Fibroblast of villous mesenchyme (primary cell): ENCODE data around the gene PACS2. TPM values are rescaled to one million over a fixed set of nuclear protein-coding genes. Genes with fewer than 3 reads are reported as not detected.

Experiments
- DNase-seq: peaks from one replicate; pipeline ENCODE4 v3.0.0-alpha.2; 2010; ENCODE audit warnings: low read depth
- H3K4me3 ChIP-seq: 2 replicates; pipeline ENCODE4 v1.5.1; 2011; ENCODE audit warnings: low read depth, mild to moderate bottlenecking, low read length
- CTCF ChIP-seq: IDR thresholded peaks from 2 replicates; pipeline ENCODE4 v1.5.1; 2012; ENCODE audit warnings: low read depth, mild to moderate bottlenecking, low read length; ENCODE audit not compliant: insufficient read depth
- total RNA-seq: library from RNA; depleted of rRNA; stranded (reverse); fragments of >200 nt; gene quantifications from 2 replicates; pipeline ENCODE4 v1.2.3, GENCODE V29; 2012

Gene PACS2
- total RNA-seq, 1 donor = 35.0 TPM

DNA sequence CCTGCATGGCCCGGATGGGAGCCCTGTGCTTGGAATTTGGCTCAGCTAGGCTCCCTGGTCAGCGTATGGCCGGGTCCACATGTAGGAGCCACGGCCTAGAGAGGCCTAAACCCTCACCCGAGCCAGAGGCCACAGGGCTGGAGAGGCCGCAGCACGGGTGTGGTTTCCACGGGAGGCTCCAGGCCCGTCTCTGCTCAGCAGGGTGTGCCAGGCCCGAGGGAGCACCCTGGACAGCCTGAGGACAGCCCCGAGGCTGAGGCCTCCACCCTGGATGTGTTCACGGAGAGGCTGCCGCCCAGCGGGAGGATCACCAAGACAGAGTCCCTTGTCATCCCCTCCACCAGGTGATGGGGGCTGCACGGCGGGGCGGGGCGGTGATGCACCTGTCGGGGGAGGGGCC is 66.2 kb downstream of the PACS2 start:
- no peak overlapping the region for H3K4me3 ChIP-seq
- DNase-seq = no peak
- TF ChIP-seq CTCF = no peak

- DNase-seq = no peak
- no peak for TF ChIP-seq CTCF
- H3K4me3 ChIP-seq = no peak overlapping the region
Measured at GRCh38 chr14:105381446-105382342, 67.1 kb downstream of the PACS2 start.

DNA sequence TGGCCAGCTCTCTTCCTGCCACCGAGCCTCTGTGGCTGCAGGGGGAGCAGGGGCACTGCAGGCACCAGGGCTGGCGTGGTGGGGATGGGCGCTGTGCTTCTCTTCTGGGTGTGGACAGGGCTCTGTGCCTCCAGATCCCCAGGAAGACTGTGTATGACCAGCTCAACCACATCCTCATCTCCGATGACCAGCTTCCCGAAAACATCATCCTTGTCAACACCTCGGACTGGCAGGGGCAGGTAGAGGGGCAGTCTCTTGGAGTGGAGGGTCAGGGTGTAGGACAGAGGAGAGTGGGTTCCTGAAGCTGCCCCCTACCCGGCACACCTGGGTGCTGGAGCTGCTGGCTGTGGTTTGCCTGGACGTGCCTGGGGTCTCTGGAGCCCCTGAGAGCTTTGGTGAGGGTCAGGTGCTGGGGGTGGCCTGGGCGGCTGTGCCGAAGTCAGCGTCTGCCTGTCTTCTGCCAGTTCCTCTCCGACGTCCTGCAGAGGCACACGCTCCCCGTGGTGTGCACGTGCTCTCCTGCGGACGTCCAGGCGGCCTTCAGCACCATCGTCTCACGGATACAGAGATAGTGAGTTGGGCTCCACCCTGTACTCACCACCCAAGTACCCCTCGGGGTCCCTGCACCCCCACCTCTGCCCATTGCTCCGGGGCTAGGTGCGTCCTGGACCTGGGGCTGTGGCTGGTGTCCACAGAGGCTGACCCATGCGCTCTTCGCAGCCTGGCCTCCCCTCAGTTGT is 68.0 kb downstream of the PACS2 start:
- no peak overlapping the region for H3K4me3 ChIP-seq
- DNase-seq = no peak
- no peak for TF ChIP-seq CTCF

- DNase-seq = no peak
- TF ChIP-seq CTCF = no peak
Measured at GRCh38 chr14:105383083-105383730, 68.7 kb downstream of the PACS2 start.

DNA sequence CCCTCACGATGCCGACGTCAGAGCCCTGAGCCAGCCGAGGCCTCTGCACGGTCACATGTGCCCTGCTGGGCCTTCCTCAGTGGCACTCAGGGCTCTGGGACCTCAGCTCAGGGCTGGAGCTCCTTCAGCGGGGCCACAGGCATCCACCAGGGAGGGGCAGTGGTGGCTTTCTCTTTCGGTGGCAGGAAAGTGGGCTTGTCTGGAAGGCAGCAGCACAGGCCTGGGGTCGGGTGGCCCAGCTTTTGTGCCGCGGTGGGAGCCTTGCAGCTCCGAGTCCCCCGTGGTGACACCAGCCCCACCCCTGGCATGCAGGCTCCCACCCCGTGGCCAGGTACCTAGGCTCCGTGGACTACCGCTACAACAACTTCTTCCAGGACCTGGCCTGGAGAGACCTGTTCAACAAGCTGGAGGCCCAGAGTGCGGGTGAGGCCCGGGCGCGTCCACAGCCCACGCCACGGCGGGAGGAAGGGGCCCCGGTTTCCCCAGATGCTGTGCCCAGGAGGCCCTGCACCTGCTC is 69.6 kb downstream of the PACS2 start:
- TF ChIP-seq CTCF = no peak
- no peak for DNase-seq
- H3K4me3 ChIP-seq = no peak overlapping the region

More at GRCh38 chr14:105383083-105383730, 68.7 kb downstream of the PACS2 start:
- H3K4me3 ChIP-seq = no peak overlapping the region

GRCh38 chr14:105384605-105385321 is 70.2 kb downstream of the PACS2 start:
- no peak overlapping the region for H3K4me3 ChIP-seq
- TF ChIP-seq CTCF = no peak
- DNase-seq = no peak
